Thyroid gland (tissue), 4 donors: ENCODE measurements around the gene CTCF. TPM values are rescaled to one million over a fixed set of nuclear protein-coding genes. Genes with fewer than 3 reads are reported as not detected.

Experiments used
- DNase-seq, 2 donors: peaks; one replicate each; pipeline ENCODE4 v3.0.0-alpha.2; 2019
- H3K27ac ChIP-seq, 3 donors: fragments of 200-600 bp; sonication (generic); 1 replicate in 2 of 3; 2 replicates in 1 of 3; pipeline ENCODE4 v1.5.1; 2016 to 2019; ENCODE audit warnings: mild to moderate bottlenecking in 1 of 3, moderate library complexity in 1 of 3
- H3K27me3 ChIP-seq: fragments of 200-600 bp; sonication (generic); one replicate; pipeline ENCODE4 v1.5.1; 2019
- H3K36me3 ChIP-seq, 2 donors: fragments of 200-600 bp; sonication (generic); one replicate each; pipeline ENCODE4 v1.5.1; 2016 to 2019
- H3K4me1 ChIP-seq, 2 donors: fragments of 200-600 bp; sonication (generic); one replicate each; pipeline ENCODE4 v1.5.1; 2017 to 2019
- H3K4me3 ChIP-seq, 3 donors: fragments of 200-600 bp; sonication (generic); replicated peaks in 1 of 3; 1 replicate in 2 of 3; 2 replicates in 1 of 3; pipeline ENCODE4 v1.5.1; 2016; ENCODE audit warnings: mild to moderate bottlenecking in 1 of 3
- H3K9me3 ChIP-seq: fragments of 200-600 bp; sonication (generic); one replicate; pipeline ENCODE4 v1.5.1; 2017
- CTCF ChIP-seq, 6 experiments: fragments of 200-600 bp in 3 of 6; fragments of 450-650 bp in 3 of 6; sonication (generic) in 3 of 6; IDR thresholded peaks; one replicate each; pipeline ENCODE4 v1.5.1; 2016 to 2019; ENCODE audit warnings: antibody characterized with exemption in 6 of 6, mild to moderate bottlenecking in 2 of 6, inconsistent platforms in 1 of 6, moderate library complexity in 1 of 6
- POLR2A ChIP-seq, 2 donors: fragments of 450-650 bp; IDR thresholded peaks; one replicate each; pipeline ENCODE4 v1.6.1; 2017; ENCODE audit warnings: antibody characterized with exemption in 2 of 2, mild to moderate bottlenecking in 2 of 2, moderate library complexity in 1 of 2
- WGBS, 2 donors: methylation state at CpG; one replicate each; pipeline ENCODE4 v1.1.5; 2017; 5-methylcytosine and 5-hydroxymethylcytosine counted together
- intact Hi-C: fragments of 100-400 bp; cut with DNase I; formaldehyde crosslinking; loops from one replicate; pipeline ENCODE4 v1.15.1; 2023
- total RNA-seq, 4 donors: library from RNA; depleted of rRNA; stranded (reverse); fragments of >200 nt; gene quantifications; one replicate each; pipeline ENCODE4 v1.2.3, GENCODE V29; 2016

CTCF gene
- total RNA-seq, 4 donors from 2014 or later, result 37.2 to 52.1 (median 47.2) TPM

- Histone ChIP-seq H3K27me3 (no peaks in the 10 kb centered on the region), H3K27ac (peak overlapping the region; percentile 94 to 98 (median 96)), H3K4me3 (peak overlapping the region; percentile 63 to 96 (median 86)), H3K9me3 (no peaks in the 10 kb centered on the region), H3K4me1 (peaks cover 11 to 27% of the 10 kb centered on the region in 2 donors), H3K36me3 (no peaks in the 10 kb centered on the region)
- DNase-seq, result peak; percentile 51 to 53
- WGBS, 2 donors, result 5 to 8% methylated on average over 20 of the region's 20 CpGs
- intact Hi-C loops, result loop anchor here (5.0 kb wide), 2 partner anchors 37 to 103 kb away; partner anchors contain the start of genes C16orf86, ENKD1 and RIPOR1
- TF ChIP-seq POLR2A (IDR thresholded peaks at IDR 0.05), result no peak
- TF ChIP-seq CTCF (IDR thresholded peaks at IDR 0.05), result no peak
These were observed 1.6 kb downstream of the CTCF start for GRCh38 chr16:67563708-67564468.

GRCh38 chr16:67565470-67566100 is 3.3 kb downstream of the CTCF start:
- Histone ChIP-seq H3K4me3 (no peak overlapping the region), H3K36me3 (no peaks in the 10 kb centered on the region), H3K27me3 (no peaks in the 10 kb centered on the region), H3K27ac (no peak overlapping the region), H3K9me3 (no peaks in the 10 kb centered on the region), H3K4me1 (peaks cover 11 to 27% of the 10 kb centered on the region in 2 donors)
- TF ChIP-seq POLR2A (IDR thresholded peaks at IDR 0.05), result no peak
- TF ChIP-seq CTCF (IDR thresholded peaks at IDR 0.05), result no peak
- intact Hi-C loops, result no loop called here
- no peak for DNase-seq
- WGBS, 2 donors, result 88 to 91% methylated on average over 8 of the region's 8 CpGs

- DNase-seq, result no peak
- no peaks in the 10 kb centered on the region for H3K9me3 ChIP-seq
- H3K27ac ChIP-seq, result peak overlapping the region in 1 of 3 donors; percentile 21
- WGBS, 2 donors, result 90 to 95% methylated on average over 2 of the region's 2 CpGs
- H3K4me1 ChIP-seq, result peaks cover 5 to 12% of the 10 kb centered on the region in 2 donors
- intact Hi-C loops, result no loop called here
- TF ChIP-seq CTCF (IDR thresholded peaks at IDR 0.05) (no peak), POLR2A (IDR thresholded peaks at IDR 0.05) (no peak)
- no peaks in the 10 kb centered on the region for H3K36me3 ChIP-seq
- H3K27me3 ChIP-seq, result no peaks in the 10 kb centered on the region
- H3K4me3 ChIP-seq, result no peak overlapping the region
These were observed 9.1 kb downstream of the CTCF start for GRCh38 chr16:67571464-67571863.

- 44 to 57% methylated on average over 4 of the region's 4 CpGs for WGBS, 2 donors
- Histone ChIP-seq H3K4me3 (no peak overlapping the region), H3K4me1 (peaks cover 5 to 12% of the 10 kb centered on the region in 2 donors), H3K27ac (peak overlapping the region in 2 of 3 donors; percentile 20 to 49), H3K36me3 (no peaks in the 10 kb centered on the region), H3K27me3 (no peaks in the 10 kb centered on the region), H3K9me3 (no peaks in the 10 kb centered on the region)
- DNase-seq, result no peak
- TF ChIP-seq POLR2A (IDR thresholded peaks at IDR 0.05) (no peak), CTCF (IDR thresholded peaks at IDR 0.05) (no peak)
- intact Hi-C loops, result no loop called here
These were observed 9.7 kb downstream of the CTCF start for GRCh38 chr16:67571981-67572431.

- no peaks in the 10 kb centered on the region for H3K4me1 ChIP-seq
- no peak for DNase-seq
- intact Hi-C loops, result no loop called here
- no peak overlapping the region for H3K27ac ChIP-seq
- TF ChIP-seq POLR2A (IDR thresholded peaks at IDR 0.05) (no peak), CTCF (IDR thresholded peaks at IDR 0.05) (no peak)
- H3K36me3 ChIP-seq, result no peaks in the 10 kb centered on the region
- 92 to 93% methylated on average over 4 of the region's 4 CpGs for WGBS, 2 donors
- no peaks in the 10 kb centered on the region for H3K27me3 ChIP-seq
- H3K9me3 ChIP-seq, result no peaks in the 10 kb centered on the region
- H3K4me3 ChIP-seq, result no peak overlapping the region
These were observed 17.4 kb downstream of the CTCF start for GRCh38 chr16:67579686-67580085.
